Measurements from ENCODE around the gene SLC7A6. TPM values are rescaled to one million over a fixed set of nuclear protein-coding genes. Genes with fewer than 3 reads are reported as not detected.
A peak's percentile ranks its signal among the peaks of the same experiment; 100 is the strongest.

The SLC7A6 gene
- total and polyA plus RNA-seq, 2 of the 13 experiments (the other 11 are each of a cell fraction or from before 2014, with no cell fraction given), result 35.8 to 70.8 TPM

DNA sequence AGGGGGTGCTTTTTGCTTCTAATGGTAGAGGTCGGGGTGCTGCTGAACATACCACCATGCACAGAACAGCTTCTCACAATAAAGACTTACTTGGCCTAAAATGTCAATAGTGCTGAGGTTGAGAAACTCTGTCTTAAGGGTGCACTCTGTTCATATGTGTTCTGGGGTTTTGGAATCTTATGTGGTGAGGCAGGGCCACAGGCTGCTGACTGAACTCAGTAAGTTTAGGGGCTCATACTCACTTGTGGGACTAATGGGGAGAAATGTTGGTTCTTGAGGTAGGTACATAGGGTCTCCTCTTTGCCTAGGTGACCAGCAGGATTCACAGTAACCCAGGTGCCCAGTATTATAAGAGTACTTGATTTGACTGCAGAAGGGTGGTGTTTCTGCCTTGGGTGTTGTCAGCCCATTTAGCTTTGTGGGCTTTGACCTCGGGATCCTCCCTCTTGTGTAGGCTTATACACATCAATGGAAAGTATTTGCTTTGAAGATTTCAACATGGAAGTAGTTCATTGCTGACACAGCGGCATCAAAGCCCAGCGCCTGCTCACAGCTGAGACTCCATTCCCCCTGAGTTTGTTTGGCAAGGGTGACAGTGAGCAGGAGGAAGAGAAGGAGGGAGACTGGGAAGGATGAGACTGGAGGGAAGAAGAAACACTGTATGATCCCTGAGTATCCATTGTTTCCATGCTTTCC, 17.2 kb downstream of the SLC7A6 start (continued):
- TF ChIP-seq, protein P1, sequence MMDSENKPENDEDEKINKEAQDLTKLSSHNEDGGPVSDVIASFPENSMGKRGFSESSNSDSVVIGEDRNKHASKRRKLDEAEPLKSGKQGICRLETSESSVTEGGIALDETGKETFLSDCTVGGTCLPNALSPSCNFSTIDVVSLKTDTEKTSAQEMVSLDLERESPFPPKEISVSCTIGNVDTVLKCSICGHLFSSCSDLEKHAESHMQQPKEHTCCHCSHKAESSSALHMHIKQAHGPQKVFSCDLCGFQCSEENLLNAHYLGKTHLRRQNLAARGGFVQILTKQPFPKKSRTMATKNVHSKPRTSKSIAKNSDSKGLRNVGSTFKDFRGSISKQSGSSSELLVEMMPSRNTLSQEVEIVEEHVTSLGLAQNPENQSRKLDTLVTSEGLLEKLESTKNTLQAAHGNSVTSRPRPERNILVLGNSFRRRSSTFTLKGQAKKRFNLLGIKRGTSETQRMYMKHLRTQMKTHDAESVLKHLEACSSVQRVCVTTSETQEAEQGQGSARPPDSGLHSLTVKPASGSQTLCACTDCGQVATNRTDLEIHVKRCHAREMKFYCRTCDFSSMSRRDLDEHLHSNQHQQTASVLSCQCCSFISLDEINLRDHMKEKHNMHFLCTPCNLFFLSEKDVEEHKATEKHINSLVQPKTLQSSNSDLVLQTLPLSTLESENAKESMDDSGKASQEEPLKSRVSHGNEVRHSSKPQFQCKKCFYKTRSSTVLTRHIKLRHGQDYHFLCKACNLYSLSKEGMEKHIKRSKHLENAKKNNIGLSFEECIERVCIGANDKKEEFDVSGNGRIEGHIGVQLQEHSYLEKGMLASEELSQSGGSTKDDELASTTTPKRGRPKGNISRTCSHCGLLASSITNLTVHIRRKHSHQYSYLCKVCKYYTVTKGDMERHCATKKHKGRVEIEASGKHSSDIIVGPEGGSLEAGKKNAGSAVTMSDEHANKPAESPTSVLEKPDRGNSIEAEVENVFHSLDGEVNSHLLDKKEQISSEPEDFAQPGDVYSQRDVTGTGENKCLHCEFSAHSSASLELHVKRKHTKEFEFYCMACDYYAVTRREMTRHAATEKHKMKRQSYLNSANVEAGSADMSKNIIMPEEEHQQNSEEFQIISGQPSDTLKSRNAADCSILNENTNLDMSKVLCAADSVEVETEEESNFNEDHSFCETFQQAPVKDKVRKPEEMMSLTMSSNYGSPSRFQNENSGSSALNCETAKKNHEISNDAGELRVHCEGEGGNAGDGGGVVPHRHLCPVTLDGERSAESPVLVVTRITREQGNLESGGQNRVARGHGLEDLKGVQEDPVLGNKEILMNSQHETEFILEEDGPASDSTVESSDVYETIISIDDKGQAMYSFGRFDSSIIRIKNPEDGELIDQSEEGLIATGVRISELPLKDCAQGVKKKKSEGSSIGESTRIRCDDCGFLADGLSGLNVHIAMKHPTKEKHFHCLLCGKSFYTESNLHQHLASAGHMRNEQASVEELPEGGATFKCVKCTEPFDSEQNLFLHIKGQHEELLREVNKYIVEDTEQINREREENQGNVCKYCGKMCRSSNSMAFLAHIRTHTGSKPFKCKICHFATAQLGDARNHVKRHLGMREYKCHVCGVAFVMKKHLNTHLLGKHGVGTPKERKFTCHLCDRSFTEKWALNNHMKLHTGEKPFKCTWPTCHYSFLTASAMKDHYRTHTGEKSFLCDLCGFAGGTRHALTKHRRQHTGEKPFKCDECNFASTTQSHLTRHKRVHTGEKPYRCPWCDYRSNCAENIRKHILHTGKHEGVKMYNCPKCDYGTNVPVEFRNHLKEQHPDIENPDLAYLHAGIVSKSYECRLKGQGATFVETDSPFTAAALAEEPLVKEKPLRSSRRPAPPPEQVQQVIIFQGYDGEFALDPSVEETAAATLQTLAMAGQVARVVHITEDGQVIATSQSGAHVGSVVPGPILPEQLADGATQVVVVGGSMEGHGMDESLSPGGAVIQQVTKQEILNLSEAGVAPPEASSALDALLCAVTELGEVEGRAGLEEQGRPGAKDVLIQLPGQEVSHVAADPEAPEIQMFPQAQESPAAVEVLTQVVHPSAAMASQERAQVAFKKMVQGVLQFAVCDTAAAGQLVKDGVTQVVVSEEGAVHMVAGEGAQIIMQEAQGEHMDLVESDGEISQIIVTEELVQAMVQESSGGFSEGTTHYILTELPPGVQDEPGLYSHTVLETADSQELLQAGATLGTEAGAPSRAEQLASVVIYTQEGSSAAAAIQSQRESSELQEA (CRISPR knock-in tag; IDR thresholded peaks at IDR 0.05; ENCODE audit: not compliant biosample characterization), result no peak
- TF ChIP-seq POGZ (CRISPR knock-in tag; IDR thresholded peaks at IDR 0.05), result peak; percentile 78
- TF ChIP-seq, protein P2, sequence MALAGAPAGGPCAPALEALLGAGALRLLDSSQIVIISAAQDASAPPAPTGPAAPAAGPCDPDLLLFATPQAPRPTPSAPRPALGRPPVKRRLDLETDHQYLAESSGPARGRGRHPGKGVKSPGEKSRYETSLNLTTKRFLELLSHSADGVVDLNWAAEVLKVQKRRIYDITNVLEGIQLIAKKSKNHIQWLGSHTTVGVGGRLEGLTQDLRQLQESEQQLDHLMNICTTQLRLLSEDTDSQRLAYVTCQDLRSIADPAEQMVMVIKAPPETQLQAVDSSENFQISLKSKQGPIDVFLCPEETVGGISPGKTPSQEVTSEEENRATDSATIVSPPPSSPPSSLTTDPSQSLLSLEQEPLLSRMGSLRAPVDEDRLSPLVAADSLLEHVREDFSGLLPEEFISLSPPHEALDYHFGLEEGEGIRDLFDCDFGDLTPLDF (CRISPR knock-in tag; IDR thresholded peaks at IDR 0.05), result no peak
- TF ChIP-seq, protein P3, sequence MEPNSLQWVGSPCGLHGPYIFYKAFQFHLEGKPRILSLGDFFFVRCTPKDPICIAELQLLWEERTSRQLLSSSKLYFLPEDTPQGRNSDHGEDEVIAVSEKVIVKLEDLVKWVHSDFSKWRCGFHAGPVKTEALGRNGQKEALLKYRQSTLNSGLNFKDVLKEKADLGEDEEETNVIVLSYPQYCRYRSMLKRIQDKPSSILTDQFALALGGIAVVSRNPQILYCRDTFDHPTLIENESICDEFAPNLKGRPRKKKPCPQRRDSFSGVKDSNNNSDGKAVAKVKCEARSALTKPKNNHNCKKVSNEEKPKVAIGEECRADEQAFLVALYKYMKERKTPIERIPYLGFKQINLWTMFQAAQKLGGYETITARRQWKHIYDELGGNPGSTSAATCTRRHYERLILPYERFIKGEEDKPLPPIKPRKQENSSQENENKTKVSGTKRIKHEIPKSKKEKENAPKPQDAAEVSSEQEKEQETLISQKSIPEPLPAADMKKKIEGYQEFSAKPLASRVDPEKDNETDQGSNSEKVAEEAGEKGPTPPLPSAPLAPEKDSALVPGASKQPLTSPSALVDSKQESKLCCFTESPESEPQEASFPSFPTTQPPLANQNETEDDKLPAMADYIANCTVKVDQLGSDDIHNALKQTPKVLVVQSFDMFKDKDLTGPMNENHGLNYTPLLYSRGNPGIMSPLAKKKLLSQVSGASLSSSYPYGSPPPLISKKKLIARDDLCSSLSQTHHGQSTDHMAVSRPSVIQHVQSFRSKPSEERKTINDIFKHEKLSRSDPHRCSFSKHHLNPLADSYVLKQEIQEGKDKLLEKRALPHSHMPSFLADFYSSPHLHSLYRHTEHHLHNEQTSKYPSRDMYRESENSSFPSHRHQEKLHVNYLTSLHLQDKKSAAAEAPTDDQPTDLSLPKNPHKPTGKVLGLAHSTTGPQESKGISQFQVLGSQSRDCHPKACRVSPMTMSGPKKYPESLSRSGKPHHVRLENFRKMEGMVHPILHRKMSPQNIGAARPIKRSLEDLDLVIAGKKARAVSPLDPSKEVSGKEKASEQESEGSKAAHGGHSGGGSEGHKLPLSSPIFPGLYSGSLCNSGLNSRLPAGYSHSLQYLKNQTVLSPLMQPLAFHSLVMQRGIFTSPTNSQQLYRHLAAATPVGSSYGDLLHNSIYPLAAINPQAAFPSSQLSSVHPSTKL (CRISPR knock-in tag; IDR thresholded peaks at IDR 0.05), result peak; percentile 98
- TF ChIP-seq, protein P4, sequence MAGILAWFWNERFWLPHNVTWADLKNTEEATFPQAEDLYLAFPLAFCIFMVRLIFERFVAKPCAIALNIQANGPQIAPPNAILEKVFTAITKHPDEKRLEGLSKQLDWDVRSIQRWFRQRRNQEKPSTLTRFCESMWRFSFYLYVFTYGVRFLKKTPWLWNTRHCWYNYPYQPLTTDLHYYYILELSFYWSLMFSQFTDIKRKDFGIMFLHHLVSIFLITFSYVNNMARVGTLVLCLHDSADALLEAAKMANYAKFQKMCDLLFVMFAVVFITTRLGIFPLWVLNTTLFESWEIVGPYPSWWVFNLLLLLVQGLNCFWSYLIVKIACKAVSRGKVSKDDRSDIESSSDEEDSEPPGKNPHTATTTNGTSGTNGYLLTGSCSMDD (CRISPR knock-in tag; IDR thresholded peaks at IDR 0.05), result no peak
- TF ChIP-seq, protein P5, sequence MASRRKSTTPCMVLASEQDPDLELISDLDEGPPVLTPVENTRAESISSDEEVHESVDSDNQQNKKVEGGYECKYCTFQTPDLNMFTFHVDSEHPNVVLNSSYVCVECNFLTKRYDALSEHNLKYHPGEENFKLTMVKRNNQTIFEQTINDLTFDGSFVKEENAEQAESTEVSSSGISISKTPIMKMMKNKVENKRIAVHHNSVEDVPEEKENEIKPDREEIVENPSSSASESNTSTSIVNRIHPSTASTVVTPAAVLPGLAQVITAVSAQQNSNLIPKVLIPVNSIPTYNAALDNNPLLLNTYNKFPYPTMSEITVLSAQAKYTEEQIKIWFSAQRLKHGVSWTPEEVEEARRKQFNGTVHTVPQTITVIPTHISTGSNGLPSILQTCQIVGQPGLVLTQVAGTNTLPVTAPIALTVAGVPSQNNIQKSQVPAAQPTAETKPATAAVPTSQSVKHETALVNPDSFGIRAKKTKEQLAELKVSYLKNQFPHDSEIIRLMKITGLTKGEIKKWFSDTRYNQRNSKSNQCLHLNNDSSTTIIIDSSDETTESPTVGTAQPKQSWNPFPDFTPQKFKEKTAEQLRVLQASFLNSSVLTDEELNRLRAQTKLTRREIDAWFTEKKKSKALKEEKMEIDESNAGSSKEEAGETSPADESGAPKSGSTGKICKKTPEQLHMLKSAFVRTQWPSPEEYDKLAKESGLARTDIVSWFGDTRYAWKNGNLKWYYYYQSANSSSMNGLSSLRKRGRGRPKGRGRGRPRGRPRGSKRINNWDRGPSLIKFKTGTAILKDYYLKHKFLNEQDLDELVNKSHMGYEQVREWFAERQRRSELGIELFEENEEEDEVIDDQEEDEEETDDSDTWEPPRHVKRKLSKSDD (CRISPR knock-in tag; IDR thresholded peaks at IDR 0.05; ENCODE audit: low read depth), result peak; percentile 87
- TF ChIP-seq ZNF7 (CRISPR knock-in tag; IDR thresholded peaks at IDR 0.05), result no peak
- peak; percentile 93 for TF ChIP-seq ASH2L (IDR thresholded peaks at IDR 0.05; ENCODE audit: insufficient read length, low read depth, low read length)
- TF ChIP-seq HIVEP1 (CRISPR knock-in tag; IDR thresholded peaks at IDR 0.05), result peak; percentile 83; the same call in 1 of the 2 replicates
- no peak for TF ChIP-seq ZNF143 (CRISPR knock-in tag; IDR thresholded peaks at IDR 0.05)
- TF ChIP-seq MIER3 (CRISPR knock-in tag; IDR thresholded peaks at IDR 0.05; ENCODE audit: borderline replicate concordance), result peak; percentile 86; the same call in 1 of the 2 replicates
